ENCODE data around the gene CLNS1A.
"Not testable (repeated sequence)": the region's sequence is repeated elsewhere in the genome, so short reads cannot be mapped to it uniquely, and the experiment has no call there.

CLNS1A gene

GRCh38 chr11:77637345-77638165, at the start of gene CLNS1A:
CLNS1A (minus strand) TSS chr11:77637794; CDS start chr11:77637714, 80 bp downstream.
- peak; percentile 93 for DNase-seq

DNA sequence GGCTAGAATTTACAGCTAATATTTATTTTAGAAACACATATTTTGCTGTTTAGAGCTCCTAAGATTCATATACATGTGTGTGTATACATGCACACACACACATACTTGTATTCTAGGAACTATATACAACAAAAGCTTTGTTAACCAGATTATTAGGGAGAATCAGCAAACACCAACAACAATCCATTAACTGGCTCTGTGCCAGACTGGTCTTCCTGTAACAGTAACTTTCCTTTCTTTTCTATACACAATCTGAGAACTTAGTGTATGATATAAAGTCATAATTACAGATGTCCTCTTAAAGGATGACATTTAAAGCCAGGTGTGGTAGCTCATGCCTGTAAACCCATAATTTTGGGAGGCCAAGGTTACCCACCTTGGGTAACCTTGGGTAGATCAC, 49.5 kb upstream of the CLNS1A start:
- DNase-seq, result peak; percentile 41

GRCh38 chr11:77677138-77677537, 39.5 kb upstream of the CLNS1A start:
- no peak for DNase-seq

DNA sequence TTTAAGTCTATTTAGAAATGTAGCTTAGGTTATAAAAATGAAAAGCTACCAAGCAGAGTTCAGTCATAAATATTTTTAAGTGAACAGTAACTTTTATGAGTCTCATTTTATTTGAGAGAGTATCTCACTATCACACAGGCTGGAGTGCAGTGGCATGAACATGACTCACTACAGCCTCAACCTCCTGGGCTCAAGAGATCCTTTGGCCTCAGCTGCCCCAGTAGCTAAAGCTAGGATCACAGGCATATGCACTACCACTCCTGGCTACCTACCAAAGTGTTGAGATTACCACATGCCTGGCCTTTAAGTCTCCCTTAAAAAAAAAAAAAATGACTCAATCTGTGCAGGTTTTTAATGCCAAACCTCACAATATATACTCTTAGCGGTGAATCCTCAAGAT, 34.7 kb upstream of the CLNS1A start:
- no peak for DNase-seq

GRCh38 chr11:77669848-77670511, 32.4 kb upstream of the CLNS1A start:
- DNase-seq, result no peak

DNA sequence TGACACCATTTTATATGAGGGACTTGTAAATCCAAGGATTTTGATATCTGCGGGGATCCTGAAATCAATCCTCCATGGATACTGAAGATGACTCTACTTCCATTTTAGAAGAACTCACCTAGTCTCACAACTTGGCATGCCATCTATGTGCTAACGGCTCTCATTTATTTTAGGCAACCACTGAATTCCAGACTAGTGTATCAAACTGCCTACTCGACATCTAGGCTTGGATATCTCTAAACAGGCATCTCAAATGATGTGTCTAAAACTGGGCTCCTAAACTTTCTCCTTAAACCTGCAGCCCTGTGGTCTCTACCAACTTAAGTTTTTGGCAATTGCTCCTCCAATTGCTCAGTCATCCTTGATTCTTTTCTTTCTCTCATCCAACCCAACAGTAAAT, 31.2 kb upstream of the CLNS1A start:
- DNase-seq, result no peak

DNA sequence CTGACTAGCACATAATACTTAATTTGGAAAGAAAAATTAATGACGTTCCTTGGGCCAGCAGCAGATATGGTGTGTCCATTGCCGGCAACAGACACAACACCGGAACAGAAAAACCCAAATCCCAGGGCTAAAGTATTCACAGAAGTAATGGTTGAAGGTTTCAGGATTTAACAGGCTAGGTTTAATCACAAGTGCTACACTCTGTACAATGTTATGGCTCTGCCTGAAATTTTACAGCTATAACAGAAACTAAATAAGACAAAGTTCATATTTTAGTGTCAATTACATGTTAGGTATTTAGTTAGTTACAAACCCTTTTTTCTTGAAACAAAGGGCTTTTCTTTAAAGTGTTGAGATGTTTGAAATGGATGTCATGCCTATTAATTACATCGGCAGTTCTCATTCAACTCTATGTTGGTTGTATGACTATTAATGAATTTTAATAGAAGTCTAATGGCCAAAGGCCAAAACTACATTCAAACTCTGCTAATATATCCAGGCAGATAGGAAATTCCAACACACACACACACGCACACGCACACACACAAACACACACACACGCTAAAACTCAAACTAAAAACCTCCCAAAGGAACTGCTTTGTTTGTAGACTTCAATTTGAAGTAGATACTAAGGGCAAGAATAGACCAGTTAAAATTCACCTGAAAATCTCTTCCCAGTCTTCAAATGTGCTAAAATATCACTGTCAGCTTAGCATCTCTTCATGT, 27.8 kb upstream of the CLNS1A start:
- DNase-seq, result no peak

DNA sequence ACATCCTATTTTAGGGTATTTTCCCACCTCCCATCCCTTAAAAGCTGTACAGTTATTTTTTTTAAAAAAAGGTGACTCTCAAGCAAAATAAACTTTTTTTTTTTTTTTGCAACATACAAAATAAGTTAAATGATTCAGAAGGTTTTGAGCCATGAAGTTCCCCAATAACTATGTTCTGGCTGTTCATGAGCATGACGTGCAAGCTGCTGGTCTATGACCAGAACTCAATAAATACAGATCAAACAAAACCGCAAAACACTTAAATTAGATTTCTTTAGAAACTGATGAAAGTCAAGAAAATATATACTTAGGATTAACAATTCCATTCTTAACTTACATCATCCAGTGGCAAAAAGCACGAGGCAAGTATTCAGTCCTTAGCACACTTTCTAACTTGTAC, 24.1 kb upstream of the CLNS1A start:
- DNase-seq, result no peak

DNA sequence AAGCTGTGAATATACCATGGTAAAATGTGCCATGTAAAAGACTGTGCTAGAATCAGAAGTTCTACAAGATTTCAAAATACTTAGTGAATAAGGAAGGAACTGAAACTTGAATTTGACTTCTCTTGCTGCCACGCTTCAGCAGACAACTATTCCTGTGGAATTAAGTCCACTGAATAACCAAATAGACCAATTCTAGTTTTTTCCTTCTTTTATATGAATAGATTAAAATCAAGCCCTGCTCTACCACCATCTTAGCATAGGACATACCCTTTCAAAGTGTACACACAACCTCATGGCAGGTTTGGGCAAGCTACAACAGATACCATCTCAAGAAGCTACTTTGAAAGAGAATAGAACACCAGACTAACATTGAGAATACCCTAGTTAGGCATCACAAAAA, 23.4 kb upstream of the CLNS1A start:
- no peak for DNase-seq

DNA sequence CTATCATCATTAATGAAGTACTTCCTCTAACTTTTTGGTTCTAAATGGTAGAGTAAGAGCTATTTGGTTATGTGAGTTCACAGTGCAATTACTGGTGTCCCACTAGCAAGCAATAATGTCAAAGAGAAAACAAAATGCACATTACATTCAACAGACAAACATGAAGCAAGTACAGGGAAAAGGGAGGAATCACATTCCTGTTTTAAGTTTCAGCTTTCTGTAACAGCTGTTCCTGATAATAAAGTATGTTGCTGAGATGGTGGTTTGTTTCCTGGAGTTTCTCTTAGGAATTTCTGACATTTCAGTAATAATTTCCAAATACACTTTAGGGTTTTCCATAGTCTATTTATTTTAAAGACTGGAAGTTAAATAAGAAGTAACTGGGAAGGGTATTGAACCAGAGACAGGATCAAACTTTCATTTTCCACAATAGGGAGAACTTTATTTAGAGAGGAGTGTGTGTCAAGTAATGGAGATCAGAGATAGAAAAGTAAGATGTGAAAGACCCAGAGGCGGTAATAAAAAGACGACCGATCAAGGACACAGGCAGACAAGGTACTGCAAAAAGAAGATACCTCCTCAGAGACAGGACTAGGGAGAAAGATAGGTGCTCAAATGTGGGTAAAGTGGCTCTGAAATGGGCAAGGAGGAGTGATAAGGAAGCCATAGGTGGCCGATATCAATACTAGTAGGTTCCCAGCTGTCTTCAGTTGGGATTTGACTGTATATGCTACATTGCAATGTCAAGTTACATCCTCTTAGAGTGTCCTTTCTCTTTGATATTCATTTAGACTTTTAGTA, 20.8 kb upstream of the CLNS1A start:
- DNase-seq, result no peak

GRCh38 chr11:77656362-77656761, 18.8 kb upstream of the CLNS1A start:
- peak; percentile 6 for DNase-seq

- DNase-seq, result no peak
Observed at GRCh38 chr11:77654770-77655434, 17.3 kb upstream of the CLNS1A start.

- no peak for DNase-seq
Observed at GRCh38 chr11:77650123-77650522, 12.5 kb upstream of the CLNS1A start.

DNA sequence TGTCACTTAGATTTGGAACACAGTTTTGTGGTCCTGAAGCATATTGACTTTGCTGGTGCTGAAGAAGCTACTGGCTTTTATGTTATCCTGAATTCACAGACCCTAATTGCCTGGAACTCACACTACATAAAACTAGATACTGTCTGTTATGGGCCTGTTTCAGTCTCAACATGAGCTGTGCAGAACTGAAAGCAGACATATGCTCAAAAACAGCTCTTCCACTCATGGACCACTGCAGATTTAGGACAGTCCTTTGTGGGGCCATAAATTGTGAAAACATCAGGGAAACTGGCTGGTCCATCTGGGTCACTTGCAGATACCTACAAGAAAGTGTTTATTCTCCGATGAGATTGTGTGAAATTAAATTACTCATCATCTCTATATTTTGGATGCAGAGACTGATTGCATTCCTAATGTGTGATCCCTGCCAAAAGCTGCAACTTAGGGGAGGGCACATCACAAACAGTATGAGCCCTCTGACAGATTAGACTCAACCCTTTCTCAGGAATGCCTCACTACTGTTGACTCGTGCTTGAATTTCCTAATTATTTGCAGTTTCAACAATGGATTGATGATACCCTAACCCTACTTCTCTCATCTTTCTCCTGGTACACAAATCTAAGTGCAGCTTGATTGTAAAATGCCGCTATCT, 10.2 kb upstream of the CLNS1A start:
- no peak for DNase-seq

DNA sequence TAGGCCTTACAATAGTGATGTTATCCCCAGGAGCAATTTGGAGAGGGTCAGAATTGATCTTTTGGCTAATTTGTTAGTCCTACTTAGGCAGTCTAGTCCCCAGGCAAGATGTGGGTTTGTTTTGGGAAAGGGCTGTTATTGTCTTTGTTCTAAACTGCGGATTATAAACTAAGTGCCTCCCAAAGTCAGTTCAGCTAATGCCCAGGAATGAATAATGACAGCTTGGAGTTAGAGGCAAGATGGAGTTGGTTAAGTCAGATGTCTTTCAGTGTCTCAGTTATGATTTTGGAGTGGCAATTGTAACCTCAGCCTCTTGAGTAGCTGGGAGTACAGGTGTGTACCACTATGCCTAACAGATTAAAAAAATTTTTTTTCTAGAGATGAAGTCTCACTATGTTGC, 7.3 kb upstream of the CLNS1A start:
- DNase-seq, result peak; percentile 45

DNA sequence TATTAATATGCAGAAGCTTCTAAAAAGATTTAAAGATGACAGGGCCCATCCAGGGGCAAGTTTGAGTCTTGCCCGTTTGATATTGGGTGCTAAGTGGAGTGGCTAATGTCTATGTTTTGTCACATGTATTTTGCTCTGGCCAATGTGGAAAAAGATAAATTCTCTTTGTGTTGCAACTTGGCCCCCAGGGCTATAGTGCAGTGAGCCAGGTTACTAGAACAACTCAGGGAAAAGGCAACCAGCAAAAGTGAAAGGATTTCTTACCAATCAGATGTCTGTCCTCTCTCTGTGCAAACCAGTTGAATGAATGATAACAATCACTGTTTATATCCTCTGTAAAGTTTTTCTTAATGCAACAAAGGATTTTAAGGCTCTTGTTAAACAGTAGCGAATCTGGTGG, 4.6 kb upstream of the CLNS1A start:
- no peak for DNase-seq

DNA sequence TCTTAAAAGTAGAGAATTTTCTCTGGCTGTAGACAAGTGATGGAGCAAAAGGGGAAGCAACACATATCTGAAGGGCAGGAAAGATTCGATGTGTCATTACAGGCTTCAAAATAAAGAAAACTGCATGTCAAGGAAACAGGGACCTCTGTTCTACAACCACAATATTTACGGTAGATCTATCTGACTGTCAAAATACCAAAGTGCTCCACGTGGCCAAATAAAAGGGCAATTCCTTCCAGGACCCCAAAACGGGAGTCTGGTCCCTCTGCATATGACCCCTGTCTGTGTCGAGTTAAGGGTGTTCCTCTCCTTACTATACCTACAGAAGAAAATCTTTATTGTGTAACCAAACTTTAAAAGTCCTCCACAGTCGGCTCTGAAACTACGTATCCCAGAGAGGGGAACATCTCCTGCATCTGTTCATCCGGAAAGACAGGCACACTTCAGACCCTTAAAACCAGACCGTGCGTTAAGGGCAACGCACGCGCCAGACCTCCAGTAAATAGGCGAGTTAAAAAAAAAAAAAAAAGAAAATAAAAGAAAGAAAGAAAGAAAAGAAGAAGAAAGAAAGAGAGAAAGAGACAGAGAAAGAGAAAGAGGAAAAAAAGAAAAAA, 756 bp downstream of the CLNS1A start:
- DNase-seq, result peak; percentile 25

GRCh38 chr11:77633926-77634325, 3.7 kb downstream of the CLNS1A start:
- DNase-seq, result not testable (repeated sequence)

GRCh38 chr11:77630157-77630710, 7.4 kb downstream of the CLNS1A start:
- no peak for DNase-seq

DNA sequence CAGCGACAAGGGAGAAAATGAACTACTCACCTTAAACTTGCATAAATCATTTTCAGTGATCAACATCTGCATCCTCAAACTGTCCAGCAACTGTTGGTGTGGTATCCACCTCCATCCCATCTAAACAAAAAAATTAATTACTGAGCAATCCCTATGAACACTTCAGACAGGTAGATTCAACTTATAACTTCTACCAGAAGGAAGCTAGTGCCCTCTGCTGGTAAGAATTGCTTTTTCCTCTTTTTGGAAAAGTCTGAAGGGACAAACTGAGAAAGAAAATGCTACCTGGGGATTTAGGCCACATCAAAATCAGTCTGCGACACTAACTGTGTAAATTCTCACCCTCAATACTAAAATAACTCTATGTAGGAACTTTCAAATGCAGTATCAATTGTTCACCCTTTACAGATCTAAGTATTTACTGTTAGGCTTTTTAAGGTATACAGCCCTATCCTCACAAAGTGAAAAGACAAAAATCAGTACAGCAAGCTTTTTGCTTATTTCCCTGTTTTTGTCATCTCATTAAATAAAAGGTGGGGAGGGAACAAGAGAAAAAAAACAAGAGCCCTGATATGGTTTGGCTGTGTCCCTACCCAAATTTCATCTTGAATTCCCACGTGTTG, 17.9 kb downstream of the CLNS1A start:
- DNase-seq, result peak; percentile 65

- no peak for DNase-seq
Observed at GRCh38 chr11:77617892-77618291, 19.7 kb downstream of the CLNS1A start.
